NCI-H748 (cell line): ENCODE measurements around the gene ZNF74.
A peak's percentile ranks its signal among the peaks of the same experiment; 100 is the strongest.

Experiments
- DNase-seq: peaks from one replicate; lab custom pipeline; 2025; ENCODE audit not compliant: unreplicated experiment; lab: John Stamatoyannopoulos, UW

ZNF74 gene

GRCh38 chr22:20430720-20431510 lies 37.0 kb downstream of the ZNF74 start:
- DNase-seq, result peak; percentile 69

DNA sequence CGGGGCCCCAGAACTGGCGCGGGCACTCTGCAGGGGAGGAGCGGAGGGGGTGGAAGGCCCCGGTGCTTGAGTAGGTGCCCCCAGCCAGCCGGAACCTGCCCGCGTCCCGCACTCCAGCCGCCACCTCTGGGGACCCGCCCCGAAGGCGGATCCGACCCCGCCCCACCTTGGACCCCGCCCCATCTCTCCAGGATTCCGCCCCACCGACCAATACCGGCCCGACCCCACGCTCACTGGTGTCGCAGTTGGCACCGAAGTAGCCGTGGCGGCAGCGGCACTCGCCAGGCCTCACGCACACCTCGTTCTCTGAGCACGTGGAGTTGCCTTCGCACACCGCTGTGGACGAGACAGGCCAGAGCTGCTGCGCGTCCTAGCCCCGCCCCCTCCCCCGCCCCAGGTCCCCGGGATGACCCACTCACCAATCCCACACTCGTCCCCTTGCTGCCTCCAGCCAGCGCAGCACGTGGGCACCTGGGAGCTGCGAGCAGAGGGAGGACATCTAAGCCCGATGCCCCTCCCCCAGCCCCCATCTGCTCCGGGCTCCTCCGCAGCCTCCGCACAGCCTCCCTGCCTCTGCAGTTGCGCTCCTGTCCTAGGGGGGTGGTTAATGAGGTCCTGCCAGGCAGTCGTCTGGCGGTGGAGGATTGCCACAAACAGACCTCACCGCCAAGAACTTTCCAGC lies 37.7 kb downstream of the ZNF74 start:
- DNase-seq, result no peak

- DNase-seq, result no peak
Observed at GRCh38 chr22:20432244-20432686, 38.3 kb downstream of the ZNF74 start.

DNA sequence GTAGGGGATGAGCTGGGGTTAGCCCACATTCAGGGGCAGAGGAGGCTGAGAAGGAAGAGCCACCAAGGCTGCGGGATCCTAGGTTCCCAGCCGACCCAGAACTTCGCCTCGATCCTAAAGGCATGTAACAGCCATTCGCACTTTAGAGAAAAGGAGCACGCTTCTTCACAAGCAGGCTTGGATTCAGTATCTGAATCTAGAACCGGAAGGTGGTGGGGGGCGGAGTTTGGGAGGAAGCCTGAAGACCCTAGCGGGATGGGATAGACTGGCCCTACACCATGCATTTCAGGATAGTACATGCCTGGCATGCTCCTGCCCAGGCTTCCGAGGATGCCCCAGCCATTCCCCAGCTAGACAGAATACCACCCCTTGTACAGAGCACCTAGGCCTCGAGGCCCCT lies 39.2 kb downstream of the ZNF74 start:
- DNase-seq, result no peak

GRCh38 chr22:20433686-20434241 lies 39.8 kb downstream of the ZNF74 start:
- DNase-seq, result no peak

- no peak for DNase-seq
Observed at GRCh38 chr22:20434264-20434751, 40.4 kb downstream of the ZNF74 start.

- DNase-seq, result no peak
Observed at GRCh38 chr22:20434773-20435172, 40.8 kb downstream of the ZNF74 start.

DNA sequence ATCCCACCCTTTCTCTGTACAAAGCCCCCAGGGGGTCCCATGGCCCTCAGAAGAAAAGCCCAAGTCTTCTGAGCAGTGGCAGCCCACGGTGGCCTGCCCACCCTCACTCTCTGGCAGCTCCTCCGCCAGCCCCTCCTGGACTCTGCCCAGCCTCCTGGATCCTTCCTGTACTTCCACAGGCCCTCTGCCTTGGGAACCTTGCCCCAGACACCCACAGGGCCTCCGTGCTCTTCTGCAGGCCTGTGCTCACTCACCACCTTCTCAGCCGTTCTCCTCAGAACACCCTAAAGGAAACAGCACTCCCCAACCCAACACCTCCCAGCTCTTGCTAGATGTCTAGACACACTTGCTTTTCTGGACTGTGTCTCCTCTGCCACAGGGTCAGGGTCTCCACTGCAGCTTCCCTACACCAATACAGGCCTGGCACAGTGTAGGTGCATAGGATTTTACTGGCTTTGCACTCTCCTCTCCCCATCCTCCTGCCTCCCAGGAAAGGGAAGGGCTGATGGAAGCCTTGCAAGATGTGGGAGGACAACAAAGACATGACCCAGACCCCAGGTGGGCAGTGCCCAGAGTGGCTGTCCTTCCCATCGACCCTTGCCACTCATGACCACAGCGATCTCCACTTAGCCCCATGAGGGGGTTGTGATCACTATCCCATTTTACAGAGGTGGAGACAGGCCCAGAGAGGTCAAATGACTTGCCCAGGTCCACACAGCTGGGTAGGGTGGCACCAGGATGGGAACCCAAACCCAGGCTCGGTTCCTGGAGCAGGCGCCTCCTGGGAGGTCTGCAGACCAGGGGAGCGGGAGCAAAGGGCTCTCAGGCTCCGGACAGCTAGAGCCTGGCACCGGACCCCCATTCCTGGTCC lies 41.7 kb downstream of the ZNF74 start:
- DNase-seq, result no peak

- DNase-seq, result peak; percentile 3
Observed at GRCh38 chr22:20436307-20436767, 42.4 kb downstream of the ZNF74 start.

DNA sequence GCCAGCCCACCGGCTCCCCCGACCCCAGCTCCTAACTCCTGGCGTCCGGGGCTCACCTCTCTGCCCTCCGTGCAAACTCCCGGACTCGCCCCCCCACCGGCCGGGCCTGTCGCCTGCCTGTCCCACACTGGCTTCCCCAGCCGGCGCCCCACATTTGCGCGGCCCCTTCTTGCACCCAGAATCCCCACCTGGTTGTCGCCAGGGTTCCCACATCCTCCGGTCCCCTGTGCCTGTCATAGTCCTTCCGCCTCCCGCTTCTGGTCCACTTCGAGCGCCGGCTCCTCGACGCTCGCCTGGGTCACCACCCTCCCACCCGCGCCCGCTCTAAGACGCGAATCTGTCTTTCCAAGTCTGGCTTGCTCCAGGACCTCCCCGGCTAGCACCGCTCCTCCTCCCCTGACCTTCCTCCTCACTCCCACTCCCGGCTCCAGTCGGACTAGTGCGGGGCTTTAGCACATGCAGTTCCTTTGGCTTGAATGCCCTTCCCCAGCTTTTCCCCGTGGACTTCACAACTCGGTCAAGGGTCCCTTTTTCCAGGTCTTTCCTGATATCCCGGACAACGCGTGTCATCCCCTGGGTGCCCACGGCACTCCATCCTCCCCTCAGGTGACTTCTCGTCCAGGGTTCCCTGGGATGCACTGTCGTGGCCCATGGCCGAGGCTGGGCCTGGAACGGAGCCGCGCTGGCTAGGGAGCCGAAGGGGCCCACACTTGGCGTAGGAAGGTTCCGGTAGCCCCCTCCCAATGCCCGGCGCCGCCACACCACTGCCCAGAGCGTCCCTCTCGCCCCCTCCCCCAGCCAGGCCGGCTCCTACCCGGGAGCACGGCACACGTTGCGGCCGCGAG lies 43.0 kb downstream of the ZNF74 start:
- peak; percentile 21 for DNase-seq

GRCh38 chr22:20437613-20438426 lies 43.9 kb downstream of the ZNF74 start, which contains the start of gene SCARF2:
TSS of gene SCARF2 (minus strand) at chr22:20437825. CDS start at chr22:20437754, 71 bp downstream.
- no peak for DNase-seq

DNA sequence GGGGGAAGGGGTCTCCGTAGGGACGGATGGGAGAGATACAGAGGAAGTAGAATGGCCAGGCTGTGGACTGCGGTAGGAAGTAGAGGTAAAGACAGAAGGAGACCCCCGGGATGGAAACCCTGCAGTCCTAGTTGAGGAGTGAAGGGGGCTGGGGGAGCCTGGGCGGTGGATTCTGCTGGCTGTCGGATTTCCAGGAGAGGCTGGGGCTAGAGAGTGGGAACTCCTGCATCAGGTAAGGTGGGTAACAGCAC lies 44.4 kb downstream of the ZNF74 start:
- no peak for DNase-seq

- DNase-seq, result no peak
Observed at GRCh38 chr22:20438678-20439492, 44.9 kb downstream of the ZNF74 start.

- no peak for DNase-seq
Observed at GRCh38 chr22:20439556-20439927, 45.6 kb downstream of the ZNF74 start.

DNA sequence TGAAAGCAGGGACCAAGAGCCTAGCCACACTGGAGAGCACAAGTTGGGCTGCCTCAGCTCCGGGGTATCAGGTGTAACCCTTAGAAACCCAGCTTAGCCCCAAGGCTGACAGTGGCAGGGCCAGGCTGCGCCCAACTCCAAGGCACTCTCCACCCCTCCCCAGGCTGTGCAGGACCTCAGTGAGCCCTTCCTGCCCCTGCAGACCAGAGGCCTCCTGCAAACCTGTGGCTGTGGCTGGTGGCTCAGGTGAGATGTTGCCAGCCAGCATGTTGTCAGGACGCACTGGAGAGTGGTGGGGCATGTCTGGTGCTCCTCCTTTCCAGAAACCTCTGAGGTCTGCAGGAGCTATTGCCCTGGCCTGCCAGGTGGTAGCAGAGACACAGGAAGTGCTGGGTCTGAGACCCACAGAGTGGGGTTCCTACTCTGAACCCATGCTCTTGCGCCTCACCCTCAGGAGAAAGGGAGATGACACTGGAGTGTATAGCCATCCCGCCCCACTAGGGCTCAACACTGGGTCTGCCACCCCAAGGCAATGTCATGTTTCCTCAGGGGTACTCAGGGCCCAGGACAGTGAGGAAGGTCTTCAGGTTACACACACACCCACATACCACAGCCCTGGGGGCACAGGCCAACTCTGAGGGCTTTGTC lies 46.1 kb downstream of the ZNF74 start:
- no peak for DNase-seq

DNA sequence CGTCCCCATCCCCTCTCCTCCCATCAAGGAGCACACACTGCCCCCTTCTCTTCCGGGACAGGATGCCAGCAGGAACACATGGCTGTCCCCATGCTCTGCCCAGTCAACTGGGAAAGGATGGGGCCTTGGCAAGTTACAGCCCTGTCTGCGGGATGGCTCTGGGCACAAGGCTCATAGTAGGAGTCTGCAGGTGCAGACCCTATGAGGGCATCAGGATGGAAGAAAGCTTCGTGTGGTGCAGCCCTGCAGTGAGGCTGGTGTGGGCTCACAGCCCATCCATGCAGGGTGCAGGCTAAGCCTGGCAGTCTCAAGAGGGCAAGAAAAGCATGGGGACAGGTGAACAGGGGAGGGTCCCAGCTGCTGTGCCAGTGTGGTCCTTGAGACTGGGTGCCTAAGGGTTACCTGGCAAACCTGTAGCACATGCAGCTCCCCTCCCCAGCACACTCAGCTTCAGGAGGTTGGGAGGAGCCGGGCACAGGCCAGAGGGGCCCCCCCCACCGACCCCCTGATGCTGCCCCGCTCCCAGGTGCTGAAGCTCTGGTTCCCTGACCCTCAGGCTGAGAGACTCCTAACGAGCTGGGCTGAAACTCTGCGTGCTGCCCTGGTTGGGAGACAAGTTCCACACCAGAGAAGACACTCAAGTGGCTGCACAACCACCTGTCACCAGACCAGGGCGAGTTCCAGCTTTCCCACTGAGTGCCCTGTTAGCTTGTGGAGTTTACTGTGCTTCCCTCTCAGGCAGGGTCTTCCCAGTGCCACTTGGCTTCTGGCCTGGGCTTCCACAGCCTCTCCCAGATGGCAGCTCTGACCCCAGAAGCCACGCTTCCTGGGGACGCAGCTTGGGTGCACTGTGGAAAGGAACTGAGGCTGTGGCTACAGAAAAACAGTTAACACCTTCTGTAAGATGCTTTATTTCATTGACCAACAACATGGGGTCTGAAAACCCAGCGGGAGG lies 47.0 kb downstream of the ZNF74 start:
- no peak for DNase-seq
